Measurements from ENCODE around the gene ASCC2.
"Not testable (repeated sequence)": the region's sequence is repeated elsewhere in the genome, so short reads cannot be mapped to it uniquely, and the experiment has no call there.

The ASCC2 gene

DNA sequence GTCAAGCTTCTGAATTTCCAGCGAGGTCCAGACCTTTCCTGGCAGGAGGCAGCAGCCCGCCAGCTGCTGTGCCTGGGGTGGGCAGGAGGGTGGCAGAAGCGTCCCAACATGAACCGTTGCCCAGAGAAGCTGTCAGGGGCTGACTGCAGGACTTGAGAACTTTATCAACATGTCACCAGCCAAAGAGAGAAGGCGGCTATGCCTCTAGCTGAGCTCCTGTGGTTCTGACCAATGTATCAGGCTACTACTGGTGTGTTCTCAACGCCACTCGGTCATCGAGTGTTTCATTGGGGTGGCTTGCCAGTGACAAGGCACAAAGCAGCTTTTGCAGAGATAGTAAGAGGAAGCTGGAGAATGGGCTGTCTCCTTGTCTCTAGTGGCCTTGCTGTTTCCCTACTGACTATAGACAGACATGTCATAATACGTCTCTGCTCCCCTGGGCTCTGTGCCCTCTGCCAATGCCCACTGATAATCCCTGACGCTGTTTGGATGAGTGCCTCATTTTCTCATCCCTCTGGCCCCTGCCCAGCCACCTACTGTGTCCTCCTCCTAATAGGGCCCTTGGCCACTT is 17.6 kb upstream of the ASCC2 start:
- no peak for DNase-seq

DNA sequence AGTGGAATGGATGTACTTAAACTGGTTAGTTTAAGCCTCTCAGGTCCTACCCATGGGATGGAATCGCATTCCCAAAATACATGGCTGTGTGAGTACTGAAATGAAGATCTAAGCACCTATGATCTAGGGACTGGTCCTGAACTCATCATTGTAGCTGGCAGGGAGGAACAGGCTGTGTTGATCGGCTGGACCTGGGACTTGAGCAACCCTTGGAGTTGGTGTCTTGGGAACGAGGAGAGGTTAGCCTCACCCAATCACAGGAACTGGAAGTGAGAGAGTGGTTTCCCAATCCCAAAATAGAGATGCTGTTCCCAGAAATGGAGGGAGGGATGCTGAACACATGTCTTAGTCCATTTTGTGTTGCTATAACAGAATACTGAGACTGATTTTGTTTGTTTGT is 16.4 kb upstream of the ASCC2 start:
- DNase-seq: no peak

DNA sequence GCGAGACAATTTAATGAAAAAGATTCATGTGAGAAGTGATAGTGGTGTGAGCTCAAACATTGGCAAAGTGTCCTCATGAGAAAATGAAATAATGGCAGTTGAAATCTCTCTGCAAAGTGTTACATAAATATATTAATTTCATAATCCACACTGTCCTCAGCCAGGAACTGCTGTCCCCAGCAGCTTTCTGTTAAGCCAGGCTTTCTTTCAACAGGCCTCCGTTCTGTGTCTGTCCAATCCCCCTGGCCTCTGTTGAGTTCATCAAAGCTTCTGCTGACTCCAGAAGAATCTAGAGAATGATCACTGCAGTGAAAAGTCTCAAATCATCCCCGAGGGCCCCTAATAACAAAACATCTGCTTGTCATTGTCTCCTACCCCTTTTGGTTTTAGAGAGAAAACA is 10.0 kb upstream of the ASCC2 start:
- no peak for DNase-seq

DNA sequence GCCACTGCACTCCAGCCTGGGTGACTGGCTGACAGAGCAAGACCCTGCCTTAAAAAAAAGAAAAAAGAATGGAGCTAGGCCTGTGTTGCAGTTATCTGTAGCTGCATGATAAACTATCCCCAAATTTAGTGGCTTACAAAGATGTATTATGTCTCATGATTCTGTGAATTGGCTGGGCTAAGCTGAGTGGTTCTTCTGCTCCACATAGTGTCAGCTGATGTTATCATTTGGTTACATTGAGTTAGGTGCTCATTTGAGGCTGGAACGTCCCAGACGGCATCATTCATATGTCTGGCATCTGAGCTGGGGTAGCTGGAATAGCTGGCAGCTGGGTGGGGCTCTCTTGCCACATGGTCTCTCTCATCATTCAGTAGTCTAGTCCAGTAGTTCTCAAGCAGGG is 8.2 kb upstream of the ASCC2 start:
- no peak for DNase-seq

DNA sequence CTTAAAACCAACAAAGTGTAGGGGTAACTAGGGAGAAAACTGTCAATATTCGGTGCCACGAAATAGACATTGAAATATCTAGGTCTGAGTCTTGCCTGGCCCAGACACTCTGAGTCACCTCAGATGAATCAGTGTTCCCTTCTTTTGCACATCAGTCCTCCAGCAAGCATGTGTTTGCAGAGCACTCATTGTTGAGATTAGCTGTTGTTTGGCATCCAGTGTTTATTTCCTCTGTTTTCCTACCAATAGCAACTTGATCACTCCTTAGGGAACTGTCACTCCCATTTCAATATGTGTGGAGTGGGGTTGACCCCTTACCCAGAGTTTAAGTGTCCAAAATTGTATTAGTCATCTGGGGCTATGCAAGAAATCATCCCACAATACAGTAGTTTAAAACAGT is 4.7 kb upstream of the ASCC2 start:
- no peak for DNase-seq

DNA sequence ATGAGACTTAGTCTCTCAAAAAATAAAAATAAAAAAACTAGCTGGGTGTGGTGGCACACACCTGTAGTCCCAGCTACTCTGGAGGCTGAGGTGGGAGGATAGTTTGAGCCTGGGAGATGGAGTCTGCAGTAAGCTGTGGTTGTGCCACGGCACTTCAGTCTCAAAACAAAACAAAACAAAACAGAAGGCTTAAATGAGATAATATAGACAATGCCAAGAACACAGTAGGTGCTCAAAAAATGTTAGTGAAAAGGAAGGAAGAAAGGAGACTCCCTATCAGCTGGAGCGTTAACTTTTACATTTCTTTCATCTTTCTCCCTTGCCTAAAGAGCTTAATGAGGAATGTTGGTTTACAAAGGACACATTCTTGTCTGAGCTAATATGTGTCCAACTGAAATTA is 4.1 kb upstream of the ASCC2 start:
- no peak for DNase-seq

DNA sequence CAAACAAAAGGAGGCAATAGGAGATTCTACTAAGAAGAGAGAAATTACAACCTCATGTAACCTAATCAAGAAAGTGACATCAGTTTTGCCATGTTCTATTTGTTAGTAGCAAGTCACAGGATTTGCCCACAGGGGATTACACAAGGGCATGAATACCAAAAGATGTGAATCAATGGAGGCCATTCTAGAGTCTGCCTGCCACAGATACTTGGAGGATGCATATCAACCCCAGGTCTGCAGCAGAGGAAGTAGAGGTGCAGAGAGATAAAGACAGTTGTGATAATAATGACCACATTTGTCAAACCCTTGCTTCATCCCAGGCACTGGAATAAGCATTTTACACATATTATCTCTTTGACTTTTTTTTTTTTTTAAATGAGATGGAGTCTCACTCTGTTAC is 2.4 kb upstream of the ASCC2 start:
- no peak for DNase-seq

DNA sequence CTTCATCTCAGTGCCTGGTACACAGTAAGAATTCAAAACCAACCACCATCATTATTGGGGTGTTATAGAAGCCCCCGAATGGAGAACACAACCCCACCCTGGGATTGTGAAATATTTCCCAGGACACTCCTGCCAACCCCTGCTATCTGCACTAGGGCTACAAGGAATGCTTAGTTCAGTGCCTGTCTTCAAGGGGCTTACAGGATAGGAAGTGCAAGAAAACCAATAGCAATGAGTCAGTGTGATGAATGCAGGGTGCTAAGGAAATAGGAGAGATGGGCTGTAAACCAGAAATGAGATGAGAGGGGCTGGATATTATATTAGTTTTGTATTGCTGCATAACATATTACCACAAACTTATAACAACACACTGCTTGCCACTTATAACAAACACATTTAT is 965 bp upstream of the ASCC2 start:
- no peak for DNase-seq

DNA sequence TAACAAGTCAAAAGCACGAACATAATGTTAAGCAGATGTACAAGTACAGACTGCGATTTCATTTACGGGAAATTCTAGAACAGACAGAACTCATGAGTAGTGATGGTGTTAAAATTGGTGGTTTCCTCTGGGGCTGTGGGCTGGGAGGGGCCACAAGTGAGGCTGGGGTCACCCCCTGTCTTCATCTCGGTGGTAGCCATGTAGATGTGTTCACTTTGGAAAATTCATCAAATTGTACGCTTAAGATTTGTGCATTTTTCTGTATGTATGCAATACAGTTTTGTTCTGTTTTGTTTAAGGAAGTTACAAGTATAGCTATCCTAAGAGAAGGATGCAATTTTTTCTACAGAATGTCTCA is 504 bp upstream of the ASCC2 start:
- no peak for DNase-seq

DNA sequence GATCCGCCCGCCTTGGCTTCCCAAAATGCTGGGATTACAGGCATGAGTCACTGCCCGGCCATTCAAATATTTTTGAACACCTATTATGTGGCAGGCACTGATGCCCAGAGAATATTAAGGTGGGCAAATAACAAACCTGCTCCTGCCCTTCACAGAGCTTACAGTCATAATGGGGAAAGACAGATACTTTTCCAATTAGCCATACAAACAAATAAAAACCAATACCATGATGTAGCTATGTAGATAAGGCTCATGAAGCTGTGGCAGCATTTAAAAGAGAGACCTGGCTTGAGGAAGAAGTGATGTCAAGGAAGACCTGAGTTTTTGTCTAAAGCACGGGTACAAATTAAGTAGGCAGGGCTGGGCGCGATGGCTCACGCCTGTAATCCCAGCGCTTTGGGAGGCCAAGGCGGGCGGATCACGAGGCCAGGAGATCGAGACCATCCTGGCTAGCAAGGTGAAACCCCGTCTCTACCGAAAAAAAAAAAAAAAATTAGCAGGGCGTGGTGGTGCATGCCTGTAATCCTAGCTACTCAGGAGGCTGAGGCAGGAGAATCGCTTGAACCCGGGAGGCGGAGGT is 1.2 kb downstream of the ASCC2 start:
- not testable (repeated sequence) for DNase-seq

DNA sequence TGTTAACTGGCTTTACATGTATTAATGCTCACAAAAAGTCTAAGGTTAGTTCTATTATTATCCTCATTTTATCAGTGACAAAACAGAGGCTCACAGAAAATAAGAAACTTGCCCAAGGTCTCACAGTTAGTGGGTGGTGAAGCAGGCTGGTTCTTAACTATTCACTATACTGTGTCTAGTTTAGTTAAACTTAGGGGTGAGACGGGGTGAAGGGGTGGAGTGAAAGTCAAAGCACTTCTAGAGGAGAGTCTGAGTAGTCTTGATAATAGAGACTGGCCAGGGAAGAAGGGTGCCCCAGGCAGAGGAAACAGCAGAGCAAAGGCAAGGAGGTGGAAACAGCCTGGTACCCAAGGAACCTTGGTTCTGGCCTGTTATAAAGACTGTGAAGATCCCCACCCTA is 4.0 kb downstream of the ASCC2 start:
- no peak for DNase-seq

DNA sequence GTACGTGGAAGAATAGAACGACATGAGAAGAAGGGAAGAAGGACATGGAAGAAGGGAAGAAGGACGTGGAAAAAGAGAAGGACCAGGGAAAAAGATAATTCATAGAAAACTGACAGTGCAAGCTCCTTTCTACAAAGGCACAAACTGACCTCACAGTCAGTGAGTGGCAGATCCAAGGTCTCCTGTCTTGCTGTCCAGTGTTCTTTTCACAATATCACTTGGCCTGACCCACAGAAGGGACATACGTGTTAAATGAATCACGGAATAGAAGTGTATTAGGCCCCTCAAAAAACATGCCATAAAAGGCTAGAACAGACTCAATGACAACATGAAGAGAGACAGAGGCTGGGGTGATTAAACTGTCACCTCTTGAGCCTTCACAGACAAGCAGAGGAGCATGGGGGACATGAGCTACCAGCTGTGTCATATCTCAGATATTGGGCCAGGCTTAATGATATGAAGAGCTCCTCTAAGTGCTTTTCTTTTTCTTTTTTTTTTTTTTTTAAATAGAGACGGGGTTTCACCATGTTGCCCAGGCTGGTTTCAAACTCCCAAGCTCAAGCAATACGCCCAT is 4.6 kb downstream of the ASCC2 start:
- DNase-seq: no peak

DNA sequence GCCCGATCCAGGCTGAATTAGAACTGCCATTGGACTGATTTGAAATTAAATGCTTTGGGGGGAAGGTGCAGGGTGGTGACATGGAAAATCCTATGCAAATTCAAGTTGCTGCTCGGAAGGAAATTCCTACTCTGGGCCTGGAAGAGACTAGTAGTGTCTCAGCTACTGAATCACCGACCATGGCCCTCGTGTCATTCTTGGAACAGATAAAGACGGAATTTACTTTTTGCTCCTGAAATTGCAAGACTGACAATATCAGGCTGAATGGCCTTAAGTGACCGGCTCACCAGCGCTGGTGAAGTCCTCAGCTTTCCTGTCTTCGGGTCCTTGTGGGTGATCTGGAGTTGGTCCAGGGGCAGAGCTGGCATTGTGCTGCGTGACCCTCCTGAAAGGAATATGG is 6.1 kb downstream of the ASCC2 start:
- no peak for DNase-seq

DNA sequence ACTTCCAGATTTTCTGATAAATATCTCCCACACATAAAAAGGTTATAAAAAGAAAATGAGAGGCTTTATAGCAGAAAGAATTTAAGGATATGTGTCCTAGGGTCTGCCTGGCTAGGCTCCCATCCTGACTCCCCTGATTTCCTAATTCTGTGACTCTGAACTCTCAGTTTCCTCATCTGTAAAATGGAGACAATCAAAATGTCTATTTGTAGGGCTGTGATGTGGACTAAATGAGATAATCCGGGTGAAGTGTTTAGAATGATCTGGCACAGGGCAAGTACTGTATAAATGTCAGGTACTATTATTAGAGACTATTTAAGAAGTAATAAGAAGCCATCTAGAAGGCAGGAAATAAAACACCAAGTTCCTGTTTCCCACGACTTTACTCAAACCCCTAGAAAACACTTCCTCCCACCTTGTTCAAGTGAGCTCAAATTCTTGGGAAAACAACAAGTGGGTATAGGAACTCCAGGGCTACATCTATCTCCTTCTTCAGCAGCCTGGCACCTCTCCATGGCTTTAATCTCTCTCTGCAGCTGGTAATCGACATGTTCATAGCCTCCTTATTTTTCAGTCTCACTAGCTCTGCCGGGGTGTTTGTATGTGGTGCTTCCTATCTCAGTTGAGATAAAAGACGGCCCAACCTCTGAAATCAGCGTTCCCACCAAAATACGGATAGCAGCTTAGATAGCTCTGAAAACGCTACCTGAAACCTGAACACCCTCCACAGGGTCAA is 6.7 kb downstream of the ASCC2 start:
- DNase-seq: no peak

DNA sequence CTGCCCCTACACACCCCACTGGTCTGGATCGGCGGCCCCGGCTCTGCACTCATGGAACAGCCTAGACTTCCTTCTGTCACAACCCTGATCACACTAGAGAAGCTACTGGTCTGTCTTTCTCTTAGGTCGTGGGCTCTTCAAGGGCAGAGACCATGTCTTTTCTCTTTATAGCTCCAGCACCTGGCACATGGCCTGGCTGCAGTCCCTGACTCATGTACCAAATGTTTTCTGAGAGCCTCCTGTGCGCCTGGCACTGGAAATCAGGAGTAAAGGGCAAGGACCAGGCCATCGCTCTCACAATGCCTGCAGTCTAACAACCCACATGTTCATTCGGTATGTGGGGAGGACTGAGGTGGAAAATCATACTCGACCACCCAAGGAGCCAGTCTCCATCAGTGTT is 7.5 kb downstream of the ASCC2 start:
- no peak for DNase-seq

DNA sequence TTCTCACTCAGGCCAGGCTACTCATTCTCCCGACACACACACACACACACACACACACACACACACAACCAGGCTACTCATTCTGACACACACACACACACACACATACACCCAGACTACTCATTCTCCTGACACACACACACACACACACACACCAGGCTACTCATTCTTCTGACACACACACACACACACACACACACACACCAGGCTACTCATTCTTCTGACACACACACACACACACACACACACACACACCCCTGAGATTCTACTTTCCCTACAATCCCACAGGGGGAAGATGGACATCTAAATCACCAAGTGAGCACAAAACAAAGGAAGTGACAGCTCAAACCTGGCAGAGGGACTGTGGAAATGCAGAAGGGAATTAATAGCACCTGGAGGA is 10.3 kb downstream of the ASCC2 start:
- DNase-seq: not testable (repeated sequence)

DNA sequence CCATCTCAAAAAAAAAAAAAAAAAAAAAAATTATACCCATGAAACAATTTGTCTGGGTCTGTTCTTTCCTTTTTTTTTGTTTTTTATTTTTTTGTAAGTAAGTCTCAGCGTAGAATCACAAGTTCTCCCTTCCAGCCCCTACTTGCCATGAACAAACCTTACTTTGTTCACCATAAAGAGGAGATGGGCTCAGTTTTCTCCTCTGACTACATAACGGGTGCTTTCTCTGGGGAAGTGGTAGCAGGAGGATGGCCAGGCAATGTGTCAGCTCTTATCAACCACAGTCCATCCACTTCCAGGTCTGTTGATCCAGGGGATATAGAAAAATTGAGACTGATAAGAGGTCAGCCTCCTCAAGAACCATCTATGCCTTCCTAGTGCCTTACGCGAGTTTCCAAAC is 11.0 kb downstream of the ASCC2 start:
- DNase-seq: no peak

DNA sequence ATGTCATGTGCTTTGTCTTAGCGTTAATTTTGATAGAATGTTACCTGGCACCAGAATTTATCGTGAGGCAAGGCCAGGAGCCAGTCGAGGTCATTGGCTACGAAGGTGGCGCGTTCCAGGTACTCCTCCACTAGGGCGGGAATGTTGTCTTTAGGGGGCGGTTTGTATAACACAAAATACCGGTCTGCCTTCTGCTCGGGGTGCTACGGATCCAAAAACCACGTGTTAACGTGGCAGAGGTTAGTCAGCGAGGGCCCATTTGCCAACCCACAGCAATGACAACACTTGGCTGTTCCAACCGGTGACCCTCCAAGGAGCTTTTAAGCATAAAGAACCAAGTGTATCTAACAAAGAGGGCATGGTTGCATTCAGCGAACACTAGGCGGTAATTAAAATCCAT is 12.5 kb downstream of the ASCC2 start:
- DNase-seq: no peak

DNA sequence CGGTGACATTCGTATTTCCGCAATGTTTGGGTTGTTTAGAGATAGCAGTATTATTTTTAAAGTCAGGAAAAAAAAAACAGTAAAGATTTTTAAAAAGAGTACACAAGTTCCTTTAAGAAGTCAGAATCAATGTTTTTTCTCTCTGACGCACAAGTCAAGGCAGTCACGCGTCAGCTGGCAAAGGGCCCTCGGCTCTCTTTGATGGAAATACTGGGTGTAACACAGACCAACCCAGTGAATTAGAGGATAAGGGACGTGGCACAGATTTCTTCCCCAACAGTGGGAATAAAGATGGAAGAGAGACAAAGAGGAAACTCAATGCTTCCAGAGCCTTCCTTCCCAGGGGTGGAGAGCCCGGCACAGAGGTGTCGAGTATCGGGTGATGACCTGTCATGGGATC is 13.4 kb downstream of the ASCC2 start:
- DNase-seq: no peak

DNA sequence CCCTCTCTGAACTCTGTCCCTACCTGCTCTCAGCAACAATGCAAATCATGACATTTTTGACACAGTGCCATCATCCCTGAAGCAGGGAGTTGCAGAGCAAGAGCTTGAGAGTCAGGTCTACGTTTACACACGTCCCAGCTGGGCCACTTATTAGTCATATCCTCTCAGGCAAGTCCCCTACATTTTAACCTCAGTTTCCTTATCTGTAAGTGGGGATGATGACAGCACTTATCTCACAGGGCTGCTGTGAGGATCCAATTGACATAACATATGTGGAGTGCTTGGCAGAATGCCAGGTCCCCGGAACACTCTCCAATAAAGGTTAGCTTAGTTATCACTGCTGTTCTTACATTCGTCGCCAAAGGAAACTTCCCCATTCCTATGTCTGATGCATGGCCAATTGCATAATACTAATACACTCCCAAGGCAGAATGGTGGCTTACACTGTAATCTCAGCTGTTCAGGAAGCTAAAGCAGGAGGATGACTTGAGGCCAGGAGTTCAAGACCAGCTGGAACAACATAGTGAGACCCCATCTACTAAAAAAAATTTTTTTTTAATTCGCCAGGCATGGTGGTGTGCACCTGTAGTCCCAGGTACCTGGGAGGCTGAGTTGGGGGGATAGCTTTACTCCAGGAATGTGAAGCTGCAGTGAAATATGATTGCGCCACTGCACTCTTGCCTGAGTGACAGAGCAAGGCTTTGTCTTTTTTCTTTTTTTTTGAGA is 16.6 kb downstream of the ASCC2 start:
- DNase-seq: peak; percentile 50 to 60

DNA sequence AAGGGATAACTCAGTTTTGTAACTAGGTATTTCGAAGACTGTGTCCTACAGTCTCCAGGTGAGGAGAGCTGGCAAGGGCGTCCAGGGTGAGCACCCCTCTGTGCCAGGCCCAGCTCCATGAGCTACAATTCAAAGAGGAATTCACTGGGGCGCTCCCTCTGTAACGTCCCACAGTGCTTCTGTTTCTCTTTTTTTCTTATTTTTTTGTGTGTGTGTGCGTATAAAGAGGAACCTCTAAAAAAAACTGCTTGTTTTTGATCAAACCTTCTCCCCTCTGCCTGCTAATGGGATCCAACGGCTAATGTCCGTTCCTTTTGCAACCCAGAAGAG is 17.1 kb downstream of the ASCC2 start:
- no peak for DNase-seq

DNA sequence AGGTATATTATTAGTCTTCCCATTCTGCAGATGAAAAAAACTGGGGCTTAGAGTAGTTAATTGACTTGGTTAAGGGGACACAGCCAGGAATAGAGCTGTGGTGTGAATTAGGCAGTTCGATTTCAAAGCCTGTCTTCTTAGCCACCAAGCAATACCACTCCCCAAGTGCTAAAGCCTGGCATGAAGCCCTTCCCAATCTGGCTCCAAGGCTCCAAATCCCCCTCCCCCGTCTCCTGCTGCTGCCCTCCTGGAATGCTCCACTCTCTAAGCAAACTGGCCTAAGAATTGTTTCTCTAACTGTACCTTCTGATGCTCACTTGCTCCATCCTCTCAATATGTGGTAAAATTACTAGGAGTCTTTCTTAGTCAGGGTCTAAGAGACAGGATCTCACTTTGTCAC is 18.6 kb downstream of the ASCC2 start:
- DNase-seq: no peak

DNA sequence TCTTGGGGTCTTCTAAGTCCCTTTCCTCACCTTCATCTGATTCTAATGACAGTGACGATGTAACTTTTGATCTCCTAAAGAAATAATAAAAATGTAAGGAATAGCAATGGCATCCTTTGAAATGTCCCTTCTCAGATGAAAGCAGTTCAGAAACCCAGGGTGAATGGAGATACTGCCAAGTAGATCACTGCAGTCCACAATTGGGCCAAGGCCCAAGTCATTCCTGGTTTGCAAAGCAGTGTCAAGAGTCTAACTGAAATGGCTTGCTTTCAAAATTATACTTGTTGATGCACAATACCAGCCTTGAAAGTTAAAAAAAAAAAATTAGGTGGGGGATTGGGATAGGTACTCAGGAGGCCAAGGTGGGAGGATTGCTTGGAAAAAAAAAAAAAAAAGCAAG is 20.4 kb downstream of the ASCC2 start:
- DNase-seq: no peak

DNA sequence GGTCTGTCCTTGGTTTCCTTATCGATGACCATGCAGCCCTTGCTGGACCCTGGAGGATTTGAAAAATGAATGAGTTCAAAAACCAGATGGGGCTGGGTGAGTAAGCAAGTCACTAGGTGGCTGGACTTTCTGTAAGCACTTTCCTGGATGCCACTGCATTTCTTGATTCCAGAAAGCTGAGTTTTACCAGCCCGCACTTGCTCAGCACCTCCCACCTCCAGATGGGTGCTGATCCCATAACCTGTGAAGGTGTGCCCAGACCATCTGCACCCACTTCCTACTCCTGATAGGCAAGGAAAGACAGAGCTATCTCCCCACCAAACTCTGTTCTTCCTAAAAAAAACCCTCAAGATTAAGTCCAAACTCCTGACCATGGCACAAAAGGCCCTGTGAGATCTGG is 21.1 kb downstream of the ASCC2 start:
- no peak for DNase-seq
